H1 (cell line): ENCODE results near the gene RAP1GAP. TPM values are rescaled to one million over a fixed set of nuclear protein-coding genes. Genes with fewer than 3 reads are reported as not detected.

Source experiments
- CHD1 ChIP-seq: IDR thresholded peaks from 2 replicates; pipeline ENCODE4 v1.6.1; 2012; ENCODE audit warnings: low read depth, low read length, improper control_type of control experiment
- GTF2F1 ChIP-seq: IDR thresholded peaks from 2 replicates; pipeline ENCODE4 v1.6.1; 2012; ENCODE audit warnings: low read depth, low read length, improper control_type of control experiment, borderline replicate concordance
- HDAC6 ChIP-seq: IDR thresholded peaks from one replicate; pipeline ENCODE4 v1.7.1; 2012; ENCODE audit warnings: low read depth, mild to moderate bottlenecking, inconsistent platforms, low read length, moderate library complexity
- POLR2A ChIP-seq, 2 experiments: IDR thresholded peaks; 1 replicate in 1 of 2; 2 replicates in 1 of 2; pipeline ENCODE4 v1.6.1; 2011; ENCODE audit warnings: low read depth in 2 of 2, low read length in 2 of 2, mild to moderate bottlenecking in 2 of 2; ENCODE audit errors: control extremely low read depth in 1 of 2
- POU5F1 ChIP-seq: IDR thresholded peaks from 2 replicates; pipeline ENCODE4 v1.6.1; 2011; ENCODE audit warnings: low read depth, mild to moderate bottlenecking, low read length, moderate library complexity
- SP2 ChIP-seq: IDR thresholded peaks from 2 replicates; pipeline ENCODE4 v1.6.1; 2012; ENCODE audit warnings: mild to moderate bottlenecking, low read length, inconsistent platforms
- polyA plus RNA-seq, 7 experiments: library from polyadenylated mRNA; depleted of rRNA in 3 of 7; stranded (reverse) in 5 of 7; unstranded in 2 of 7; fragments of >200 nt in 5 of 7; fragments of 200-250 nt in 2 of 7; gene quantifications; 1 replicate in 5 of 7; 2 replicates in 1 of 7; 4 replicates in 1 of 7; pipeline versions ENCODE4 v1.2.1 to v1.2.3, GENCODE V29; 2011 to 2013; ENCODE audit warnings: missing spikeins in 2 of 7, mixed read lengths in 2 of 7
- total RNA-seq: library from RNA; stranded (reverse); fragmentation: NEBNext Ultra II Directional; extraction: Animal tissue kit (Norgen Biotek cat#: 25700); gene quantifications from 2 replicates; pipeline ENCODE4 v1.2.1, GENCODE V29; 2021
- TF ChIP-seq, protein P1 (sequence below): fragments of 300-600 bp; sonication (generic); IDR thresholded peaks from 2 replicates; pipeline ENCODE4 v1.7.1; 2012; ENCODE audit warnings: low read length, moderate library complexity, mild to moderate bottlenecking, inconsistent platforms; ENCODE audit not compliant: insufficient replicate concordance

Gene RAP1GAP
- total and polyA plus RNA-seq, 2 of the 8 experiments (the other 6 are each of a cell fraction or from before 2014, with no cell fraction given), result 8.4 TPM

DNA sequence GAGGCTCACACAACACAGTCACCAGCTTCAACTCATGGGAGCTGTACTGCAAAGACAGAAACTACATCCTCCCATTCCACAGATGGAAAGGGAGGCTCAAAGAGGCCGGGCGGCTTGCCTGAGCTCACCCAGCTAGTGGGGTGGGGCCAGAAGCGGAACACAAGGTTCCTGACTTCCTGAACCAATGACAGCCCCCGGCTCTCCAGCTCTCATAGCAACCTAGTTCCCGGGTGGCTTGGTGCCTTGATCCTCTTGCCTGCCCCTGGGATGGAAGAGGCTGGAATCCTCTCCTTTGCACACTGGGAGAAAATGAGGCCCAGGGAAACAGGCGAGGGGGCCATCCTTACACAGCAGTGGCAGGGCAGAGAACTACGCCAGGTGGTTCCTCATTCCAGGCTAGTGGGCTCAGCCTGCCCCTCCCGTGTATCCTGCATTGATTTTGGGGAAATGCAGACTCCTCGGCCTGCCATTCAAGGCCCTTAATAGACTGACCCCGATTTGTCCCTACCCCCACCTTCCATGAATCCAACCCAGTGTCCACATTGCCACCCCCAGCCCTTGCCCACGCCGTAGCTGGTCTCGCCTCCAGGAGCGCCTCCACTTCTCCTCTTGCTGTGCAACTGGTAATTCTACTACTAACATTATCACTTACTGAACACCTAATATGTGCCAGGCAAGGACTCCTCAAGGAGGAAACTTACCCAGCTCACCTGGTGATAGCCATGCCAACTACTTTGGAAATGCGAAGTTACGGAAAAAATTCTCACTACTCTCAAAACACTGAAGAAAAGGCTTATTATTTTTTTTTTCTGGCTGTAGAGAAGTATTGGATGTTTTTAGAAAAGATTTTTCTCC, 5.0 kb downstream of the RAP1GAP start (continued):
- TF ChIP-seq, protein P1, sequence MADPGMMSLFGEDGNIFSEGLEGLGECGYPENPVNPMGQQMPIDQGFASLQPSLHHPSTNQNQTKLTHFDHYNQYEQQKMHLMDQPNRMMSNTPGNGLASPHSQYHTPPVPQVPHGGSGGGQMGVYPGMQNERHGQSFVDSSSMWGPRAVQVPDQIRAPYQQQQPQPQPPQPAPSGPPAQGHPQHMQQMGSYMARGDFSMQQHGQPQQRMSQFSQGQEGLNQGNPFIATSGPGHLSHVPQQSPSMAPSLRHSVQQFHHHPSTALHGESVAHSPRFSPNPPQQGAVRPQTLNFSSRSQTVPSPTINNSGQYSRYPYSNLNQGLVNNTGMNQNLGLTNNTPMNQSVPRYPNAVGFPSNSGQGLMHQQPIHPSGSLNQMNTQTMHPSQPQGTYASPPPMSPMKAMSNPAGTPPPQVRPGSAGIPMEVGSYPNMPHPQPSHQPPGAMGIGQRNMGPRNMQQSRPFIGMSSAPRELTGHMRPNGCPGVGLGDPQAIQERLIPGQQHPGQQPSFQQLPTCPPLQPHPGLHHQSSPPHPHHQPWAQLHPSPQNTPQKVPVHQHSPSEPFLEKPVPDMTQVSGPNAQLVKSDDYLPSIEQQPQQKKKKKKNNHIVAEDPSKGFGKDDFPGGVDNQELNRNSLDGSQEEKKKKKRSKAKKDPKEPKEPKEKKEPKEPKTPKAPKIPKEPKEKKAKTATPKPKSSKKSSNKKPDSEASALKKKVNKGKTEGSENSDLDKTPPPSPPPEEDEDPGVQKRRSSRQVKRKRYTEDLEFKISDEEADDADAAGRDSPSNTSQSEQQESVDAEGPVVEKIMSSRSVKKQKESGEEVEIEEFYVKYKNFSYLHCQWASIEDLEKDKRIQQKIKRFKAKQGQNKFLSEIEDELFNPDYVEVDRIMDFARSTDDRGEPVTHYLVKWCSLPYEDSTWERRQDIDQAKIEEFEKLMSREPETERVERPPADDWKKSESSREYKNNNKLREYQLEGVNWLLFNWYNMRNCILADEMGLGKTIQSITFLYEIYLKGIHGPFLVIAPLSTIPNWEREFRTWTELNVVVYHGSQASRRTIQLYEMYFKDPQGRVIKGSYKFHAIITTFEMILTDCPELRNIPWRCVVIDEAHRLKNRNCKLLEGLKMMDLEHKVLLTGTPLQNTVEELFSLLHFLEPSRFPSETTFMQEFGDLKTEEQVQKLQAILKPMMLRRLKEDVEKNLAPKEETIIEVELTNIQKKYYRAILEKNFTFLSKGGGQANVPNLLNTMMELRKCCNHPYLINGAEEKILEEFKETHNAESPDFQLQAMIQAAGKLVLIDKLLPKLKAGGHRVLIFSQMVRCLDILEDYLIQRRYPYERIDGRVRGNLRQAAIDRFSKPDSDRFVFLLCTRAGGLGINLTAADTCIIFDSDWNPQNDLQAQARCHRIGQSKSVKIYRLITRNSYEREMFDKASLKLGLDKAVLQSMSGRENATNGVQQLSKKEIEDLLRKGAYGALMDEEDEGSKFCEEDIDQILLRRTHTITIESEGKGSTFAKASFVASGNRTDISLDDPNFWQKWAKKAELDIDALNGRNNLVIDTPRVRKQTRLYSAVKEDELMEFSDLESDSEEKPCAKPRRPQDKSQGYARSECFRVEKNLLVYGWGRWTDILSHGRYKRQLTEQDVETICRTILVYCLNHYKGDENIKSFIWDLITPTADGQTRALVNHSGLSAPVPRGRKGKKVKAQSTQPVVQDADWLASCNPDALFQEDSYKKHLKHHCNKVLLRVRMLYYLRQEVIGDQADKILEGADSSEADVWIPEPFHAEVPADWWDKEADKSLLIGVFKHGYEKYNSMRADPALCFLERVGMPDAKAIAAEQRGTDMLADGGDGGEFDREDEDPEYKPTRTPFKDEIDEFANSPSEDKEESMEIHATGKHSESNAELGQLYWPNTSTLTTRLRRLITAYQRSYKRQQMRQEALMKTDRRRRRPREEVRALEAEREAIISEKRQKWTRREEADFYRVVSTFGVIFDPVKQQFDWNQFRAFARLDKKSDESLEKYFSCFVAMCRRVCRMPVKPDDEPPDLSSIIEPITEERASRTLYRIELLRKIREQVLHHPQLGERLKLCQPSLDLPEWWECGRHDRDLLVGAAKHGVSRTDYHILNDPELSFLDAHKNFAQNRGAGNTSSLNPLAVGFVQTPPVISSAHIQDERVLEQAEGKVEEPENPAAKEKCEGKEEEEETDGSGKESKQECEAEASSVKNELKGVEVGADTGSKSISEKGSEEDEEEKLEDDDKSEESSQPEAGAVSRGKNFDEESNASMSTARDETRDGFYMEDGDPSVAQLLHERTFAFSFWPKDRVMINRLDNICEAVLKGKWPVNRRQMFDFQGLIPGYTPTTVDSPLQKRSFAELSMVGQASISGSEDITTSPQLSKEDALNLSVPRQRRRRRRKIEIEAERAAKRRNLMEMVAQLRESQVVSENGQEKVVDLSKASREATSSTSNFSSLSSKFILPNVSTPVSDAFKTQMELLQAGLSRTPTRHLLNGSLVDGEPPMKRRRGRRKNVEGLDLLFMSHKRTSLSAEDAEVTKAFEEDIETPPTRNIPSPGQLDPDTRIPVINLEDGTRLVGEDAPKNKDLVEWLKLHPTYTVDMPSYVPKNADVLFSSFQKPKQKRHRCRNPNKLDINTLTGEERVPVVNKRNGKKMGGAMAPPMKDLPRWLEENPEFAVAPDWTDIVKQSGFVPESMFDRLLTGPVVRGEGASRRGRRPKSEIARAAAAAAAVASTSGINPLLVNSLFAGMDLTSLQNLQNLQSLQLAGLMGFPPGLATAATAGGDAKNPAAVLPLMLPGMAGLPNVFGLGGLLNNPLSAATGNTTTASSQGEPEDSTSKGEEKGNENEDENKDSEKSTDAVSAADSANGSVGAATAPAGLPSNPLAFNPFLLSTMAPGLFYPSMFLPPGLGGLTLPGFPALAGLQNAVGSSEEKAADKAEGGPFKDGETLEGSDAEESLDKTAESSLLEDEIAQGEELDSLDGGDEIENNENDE, result no peak
- TF ChIP-seq GTF2F1, result no peak
- no peak for TF ChIP-seq HDAC6
- TF ChIP-seq CHD1, result no peak
- TF ChIP-seq POLR2A (IDR thresholded peaks at IDR 0.05; ENCODE audit: control extremely low read depth in 1 of 2, low read depth in 2 of 2, low read length in 2 of 2), result no peak
- no peak for TF ChIP-seq SP2
- no peak for TF ChIP-seq POU5F1
